Natural killer cell (primary cell): ENCODE measurements around the gene DGKH. TPM values are rescaled to one million over a fixed set of nuclear protein-coding genes. Genes with fewer than 3 reads are reported as not detected.

Experiments used
- ATAC-seq, 3 donors: fragments of 150-1000 bp in 2 of 3; fragments of 200-7000 bp in 1 of 3; cut with Tn5 transposase; 1 replicate in 1 of 3; 2 replicates in 2 of 3; pipeline ENCODE4 v1.10.0; 2021; ENCODE audit warnings: mild to moderate bottlenecking in 2 of 3, moderate library complexity in 2 of 3
- DNase-seq, 2 donors: peaks; one replicate each; pipeline versions ENCODE4 v3.0.0 to v3.0.0-alpha.2; 2013 to 2021; ENCODE audit warnings: mixed read lengths in 1 of 2
- H3K27ac ChIP-seq: one replicate; pipeline ENCODE4 v1.5.1; 2013; ENCODE audit warnings: mild to moderate bottlenecking, low read length
- H3K27me3 ChIP-seq: one replicate; pipeline ENCODE4 v1.6.1; 2013; ENCODE audit warnings: low read length; ENCODE audit not compliant: control insufficient read depth, insufficient read depth
- H3K36me3 ChIP-seq: one replicate; pipeline ENCODE4 v1.6.1; 2013; ENCODE audit warnings: low read length; ENCODE audit not compliant: control insufficient read depth, insufficient read depth
- H3K4me1 ChIP-seq: one replicate; pipeline ENCODE4 v1.6.1; 2013; ENCODE audit warnings: low read length; ENCODE audit not compliant: control insufficient read depth, insufficient read depth
- H3K4me3 ChIP-seq: one replicate; pipeline ENCODE4 v1.5.1; 2013; ENCODE audit warnings: low read length
- H3K9me3 ChIP-seq: one replicate; pipeline ENCODE4 v1.6.1; 2013; ENCODE audit warnings: low read length; ENCODE audit not compliant: control insufficient read depth, insufficient read depth
- H3K27ac Mint-ChIP-seq, 2 donors: one replicate each; pipeline ENCODE4 v1.8.0; 2022; ENCODE audit warnings: mild to moderate bottlenecking in 2 of 2, mixed read lengths in 2 of 2, moderate library complexity in 1 of 2
- H3K27me3 Mint-ChIP-seq, 2 donors: one replicate each; pipeline ENCODE4 v1.8.0; 2022; ENCODE audit warnings: low read depth in 2 of 2, mixed read lengths in 2 of 2
- H3K36me3 Mint-ChIP-seq: one replicate; pipeline ENCODE4 v1.8.0; 2022; ENCODE audit warnings: mixed read lengths
- H3K4me1 Mint-ChIP-seq, 2 donors: one replicate each; pipeline ENCODE4 v1.8.0; 2022; ENCODE audit warnings: mixed read lengths in 2 of 2
- H3K4me3 Mint-ChIP-seq: one replicate; pipeline ENCODE4 v1.8.0; 2022; ENCODE audit warnings: mild to moderate bottlenecking, moderate library complexity, mixed read lengths
- H3K9me3 Mint-ChIP-seq, 2 donors: one replicate each; pipeline ENCODE4 v1.8.0; 2022; ENCODE audit warnings: mixed read lengths in 2 of 2
- CTCF ChIP-seq: fragments of 200-600 bp; IDR thresholded peaks from one replicate; pipeline ENCODE4 v1.8.0; 2022; ENCODE audit warnings: antibody characterized with exemption
- WGBS: methylation state at CpG from one replicate; pipeline ENCODE4 v1.1.7; 2013; ENCODE audit warnings: missing lambda C conversion rate; ENCODE audit not compliant: insufficient coverage; 5-methylcytosine and 5-hydroxymethylcytosine counted together
- intact Hi-C: fragments of 100-400 bp; cut with micrococcal nuclease; formaldehyde crosslinking; loops from one replicate; pipeline ENCODE4 v1.14.2; 2022
- total RNA-seq, 4 donors: library from RNA; stranded (reverse); fragments of 120-200 nt in 1 of 4; gene quantifications; one replicate each; pipeline versions ENCODE4 v1.2.3 to v1.2.4, GENCODE V29; 2013 to 2022

DGKH gene
- total RNA-seq, 3 donors from 2014 or later (not counting 1 experiment from before 2014, with no cell fraction given), result 1.1 to 3.4 (median 1.2) TPM

DNA sequence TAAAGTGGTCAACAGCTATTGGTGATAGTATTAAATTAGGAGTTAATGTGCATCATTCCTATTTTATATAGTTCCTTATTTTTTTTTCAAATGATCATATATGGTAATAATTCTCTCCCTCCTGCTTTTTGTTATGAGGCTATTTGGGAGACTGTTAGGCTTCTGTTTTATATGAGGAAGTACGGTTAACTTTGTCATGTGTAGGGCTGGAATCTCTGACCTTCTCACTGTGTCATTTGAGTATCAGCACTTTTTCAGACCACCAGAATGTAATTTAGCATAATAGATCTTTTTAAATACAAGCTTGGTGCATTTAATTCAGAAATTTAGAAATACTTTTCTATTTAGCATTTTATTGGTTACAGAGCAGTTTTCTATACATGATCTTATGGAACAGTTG, 7.7 kb downstream of the DGKH start:
- Histone ChIP-seq H3K27ac (no peak overlapping the region), H3K4me1 (no peaks in the 10 kb centered on the region), H3K9me3 (no peaks in the 10 kb centered on the region), H3K27me3 (no peaks in the 10 kb centered on the region), H3K4me3 (no peak overlapping the region), H3K36me3 (no peaks in the 10 kb centered on the region)
- TF ChIP-seq CTCF, result no peak
- no peaks in the 10 kb centered on the region for H3K36me3 Mint-ChIP-seq
- no peak for DNase-seq
- no peak for ATAC-seq
- peaks cover 14% of the 10 kb centered on the region in 2 donors for H3K27me3 Mint-ChIP-seq
- intact Hi-C loops, result no loop called here
- no peak overlapping the region for H3K4me3 Mint-ChIP-seq
- no peaks in the 10 kb centered on the region for H3K9me3 Mint-ChIP-seq
- no peak overlapping the region for H3K27ac Mint-ChIP-seq
- no CpG with 5 or more reads among the region's 1 CpG for WGBS
- no peaks in the 10 kb centered on the region for H3K4me1 Mint-ChIP-seq

DNA sequence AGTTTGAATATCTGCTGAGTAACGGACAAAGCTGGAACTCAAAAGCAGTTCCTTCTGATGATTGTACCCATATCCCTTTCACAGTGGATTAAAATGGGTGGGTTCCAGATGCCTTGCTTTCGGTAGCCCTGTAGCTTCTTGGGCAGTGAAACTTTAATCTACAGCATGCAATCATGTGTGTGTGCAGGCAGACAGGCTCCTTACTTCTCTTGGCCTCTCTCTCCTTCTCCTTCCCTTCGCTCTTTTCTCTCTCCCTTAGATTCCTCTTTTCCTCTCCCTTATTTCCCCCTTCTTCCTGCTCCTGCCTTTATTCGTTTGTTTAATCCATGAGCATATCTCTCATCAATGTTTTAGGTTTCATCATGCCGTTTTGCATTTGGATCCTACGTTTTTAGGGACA, 8.1 kb downstream of the DGKH start:
- Mint-ChIP-seq H3K4me1 (no peaks in the 10 kb centered on the region), H3K27ac (no peak overlapping the region), H3K9me3 (no peaks in the 10 kb centered on the region), H3K36me3 (no peaks in the 10 kb centered on the region), H3K4me3 (no peak overlapping the region), H3K27me3 (peaks cover 10 to 14% of the 10 kb centered on the region in 2 donors)
- intact Hi-C loops, result no loop called here
- Histone ChIP-seq H3K27ac (no peak overlapping the region), H3K27me3 (no peaks in the 10 kb centered on the region), H3K4me3 (no peak overlapping the region), H3K4me1 (no peaks in the 10 kb centered on the region), H3K36me3 (no peaks in the 10 kb centered on the region), H3K9me3 (no peaks in the 10 kb centered on the region)
- no peak for TF ChIP-seq CTCF
- ATAC-seq, result no peak
- WGBS, result 96% methylated on average over 4 of the region's 6 CpGs
- DNase-seq, result no peak

DNA sequence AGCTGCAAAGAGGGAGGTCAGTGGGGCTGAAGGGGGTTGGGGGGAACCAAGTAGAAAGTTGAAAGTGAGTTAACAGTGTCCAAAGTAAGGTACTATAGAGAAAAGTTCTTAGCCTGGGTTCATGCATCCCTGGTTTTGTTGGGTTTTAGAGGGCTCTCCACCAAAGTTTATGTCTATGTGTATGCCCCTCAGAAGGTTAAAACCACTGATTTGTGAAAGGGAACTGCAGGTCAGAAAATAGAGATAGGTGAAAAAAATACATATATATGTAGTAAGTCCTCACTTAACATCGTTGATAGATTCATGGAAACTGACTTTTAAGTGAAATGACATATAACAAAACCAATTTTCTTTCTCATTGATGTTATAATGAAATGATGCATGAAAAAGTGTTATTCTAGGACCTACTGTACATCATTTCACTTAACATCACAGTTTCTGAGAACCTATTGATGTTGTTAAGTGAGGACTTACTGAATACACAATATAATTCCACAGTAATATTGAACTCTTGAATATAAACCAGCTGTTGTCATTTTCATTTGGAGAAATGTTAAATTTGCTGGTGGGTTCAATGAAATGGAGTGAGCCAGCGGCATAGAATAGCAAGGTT, 9.6 kb downstream of the DGKH start:
- peaks cover 4 to 14% of the 10 kb centered on the region in 2 donors for H3K27me3 Mint-ChIP-seq

More for the DNA sequence above, 9.6 kb downstream of the DGKH start:
- Histone ChIP-seq H3K27me3 (no peaks in the 10 kb centered on the region), H3K4me1 (no peaks in the 10 kb centered on the region), H3K4me3 (no peak overlapping the region), H3K27ac (no peak overlapping the region), H3K36me3 (no peaks in the 10 kb centered on the region), H3K9me3 (no peaks in the 10 kb centered on the region)
- H3K4me1 Mint-ChIP-seq, result no peaks in the 10 kb centered on the region
- WGBS, result 100% methylated on average over 1 of the region's 2 CpGs
- H3K4me3 Mint-ChIP-seq, result no peak overlapping the region
- intact Hi-C loops, result no loop called here
- H3K27ac Mint-ChIP-seq, result no peak overlapping the region
- H3K36me3 Mint-ChIP-seq, result no peaks in the 10 kb centered on the region
- H3K9me3 Mint-ChIP-seq, result no peaks in the 10 kb centered on the region
- no peak for DNase-seq
- no peak for TF ChIP-seq CTCF
- no peak for ATAC-seq
